ENCODE results near the gene INPP4B. TPM values are rescaled to one million over a fixed set of nuclear protein-coding genes. Genes with fewer than 3 reads are reported as not detected.

INPP4B gene
- total RNA-seq, 2 experiments from 2014 or later: 23.5 to 29.7 TPM

GRCh38 chr4:142596121-142596520 lies 250.0 kb downstream of the INPP4B start:
- H3K36me3 Mint-ChIP-seq: peaks cover 32% of the 10 kb centered on the region
- ATAC-seq (no peak), DNase-seq (no peak)
- peaks cover 2% of the 10 kb centered on the region for H3K9me3 Mint-ChIP-seq (ENCODE audit: low read depth)
- CTCF ChIA-PET: no interaction called here
- H3K4me3 Mint-ChIP-seq: no peak overlapping the region
- no peaks in the 10 kb centered on the region for H3K27me3 Mint-ChIP-seq
- H3K27ac Mint-ChIP-seq: no peak overlapping the region
- H3K4me1 Mint-ChIP-seq: no peaks in the 10 kb centered on the region

DNA sequence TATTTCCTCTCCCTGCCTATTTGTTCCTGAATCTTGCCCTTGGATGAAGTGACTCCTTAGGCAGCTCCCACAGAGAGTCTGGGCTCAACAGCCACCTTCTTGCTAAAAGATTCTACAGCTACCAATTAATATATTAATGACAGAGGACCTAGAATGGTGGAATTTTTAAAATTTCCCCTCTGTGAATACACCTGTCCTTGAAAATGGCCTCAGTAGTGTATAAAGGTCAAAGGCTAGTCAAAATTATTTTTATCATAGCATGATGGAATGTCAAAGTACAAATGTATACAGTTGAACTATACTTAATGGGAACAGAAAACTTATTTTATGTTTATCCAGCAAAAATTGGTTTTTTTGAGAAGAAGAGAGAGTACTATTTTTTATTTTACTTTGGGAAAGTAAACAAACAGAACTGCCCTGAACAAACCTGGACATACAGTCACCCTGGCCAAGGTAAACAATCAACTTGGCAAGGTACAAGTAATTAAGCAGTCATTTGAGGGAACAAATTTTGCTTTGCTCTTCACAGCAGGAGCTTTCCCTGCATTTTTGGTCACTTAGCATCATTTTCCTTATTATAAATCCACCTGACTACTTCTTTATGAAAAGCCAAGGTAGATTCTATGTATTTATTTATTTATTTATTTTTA lies 250.8 kb downstream of the INPP4B start:
- no peak for DNase-seq
- no peak for ATAC-seq
- Mint-ChIP-seq H3K27ac (no peak overlapping the region), H3K36me3 (peaks cover 28% of the 10 kb centered on the region), H3K4me3 (no peak overlapping the region), H3K9me3 (ENCODE audit: low read depth) (no peaks in the 10 kb centered on the region), H3K27me3 (no peaks in the 10 kb centered on the region), H3K4me1 (no peaks in the 10 kb centered on the region)
- CTCF ChIA-PET: no interaction called here

GRCh38 chr4:142585411-142585810 lies 260.7 kb downstream of the INPP4B start:
- DNase-seq (no peak), ATAC-seq (no peak)
- Mint-ChIP-seq H3K27me3 (no peaks in the 10 kb centered on the region), H3K9me3 (ENCODE audit: low read depth) (no peaks in the 10 kb centered on the region), H3K4me3 (no peak overlapping the region), H3K36me3 (peaks cover 19% of the 10 kb centered on the region), H3K27ac (no peak overlapping the region), H3K4me1 (no peaks in the 10 kb centered on the region)
- CTCF ChIA-PET: no interaction called here

DNA sequence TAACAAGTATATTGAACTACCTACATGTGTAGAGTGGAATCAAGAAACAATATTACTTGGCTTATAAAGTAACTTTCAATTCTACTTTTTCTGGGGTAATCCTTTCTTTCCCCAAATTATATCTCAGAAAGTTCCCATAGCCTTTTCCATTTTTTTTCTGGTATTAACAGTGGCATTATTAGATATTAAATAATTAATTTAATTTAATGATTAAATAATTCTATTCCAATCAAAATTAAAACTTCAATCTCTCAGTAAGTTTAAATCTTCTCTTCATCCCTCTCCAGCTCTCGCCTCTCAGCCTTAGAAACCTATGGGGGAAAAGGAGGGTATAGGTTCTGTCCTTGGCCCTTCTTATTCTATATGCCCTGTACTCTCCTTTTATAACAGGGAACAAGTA lies 262.4 kb downstream of the INPP4B start:
- no peak overlapping the region for H3K4me3 Mint-ChIP-seq
- H3K4me1 Mint-ChIP-seq: no peaks in the 10 kb centered on the region
- no peaks in the 10 kb centered on the region for H3K9me3 Mint-ChIP-seq (ENCODE audit: low read depth)
- no peak overlapping the region for H3K27ac Mint-ChIP-seq
- H3K27me3 Mint-ChIP-seq: no peaks in the 10 kb centered on the region
- peaks cover 20% of the 10 kb centered on the region for H3K36me3 Mint-ChIP-seq
- DNase-seq (no peak), ATAC-seq (no peak)
- CTCF ChIA-PET: no interaction called here

GRCh38 chr4:142582340-142582739 lies 263.8 kb downstream of the INPP4B start:
- peaks cover 20% of the 10 kb centered on the region for H3K36me3 Mint-ChIP-seq
- H3K27ac Mint-ChIP-seq: no peak overlapping the region
- H3K4me3 Mint-ChIP-seq: no peak overlapping the region
- H3K4me1 Mint-ChIP-seq: no peaks in the 10 kb centered on the region
- no peaks in the 10 kb centered on the region for H3K27me3 Mint-ChIP-seq
- ATAC-seq (no peak), DNase-seq (no peak)
- H3K9me3 Mint-ChIP-seq (ENCODE audit: low read depth): no peaks in the 10 kb centered on the region
- CTCF ChIA-PET: no interaction called here

- Mint-ChIP-seq H3K4me1 (no peaks in the 10 kb centered on the region), H3K9me3 (ENCODE audit: low read depth) (no peaks in the 10 kb centered on the region), H3K27ac (no peak overlapping the region), H3K27me3 (no peaks in the 10 kb centered on the region), H3K36me3 (peaks cover 20% of the 10 kb centered on the region), H3K4me3 (no peak overlapping the region)
- DNase-seq (no peak), ATAC-seq (no peak)
- CTCF ChIA-PET: no interaction called here
Measured at GRCh38 chr4:142581881-142582280, 264.2 kb downstream of the INPP4B start.

DNA sequence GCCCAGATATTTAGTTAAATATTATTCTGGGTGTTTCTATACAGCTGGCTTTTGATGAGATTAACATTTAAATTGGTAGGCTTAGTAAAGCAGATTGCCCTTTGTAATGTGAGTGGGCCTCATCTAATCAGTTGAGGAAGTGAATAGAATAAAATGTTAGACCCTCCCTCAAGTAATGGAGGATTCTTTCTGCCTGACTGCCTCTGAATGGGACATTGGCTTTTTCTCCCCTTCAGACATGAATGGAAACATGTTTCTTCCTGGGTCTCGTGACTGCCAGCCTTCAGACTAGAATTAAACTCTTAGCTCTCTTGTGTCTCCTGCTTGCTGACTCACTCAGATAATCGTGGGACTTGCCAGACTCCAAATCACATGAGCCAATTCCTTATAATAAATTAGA lies 266.7 kb downstream of the INPP4B start:
- Mint-ChIP-seq H3K36me3 (peaks cover 7% of the 10 kb centered on the region), H3K4me1 (peaks cover 3% of the 10 kb centered on the region), H3K9me3 (ENCODE audit: low read depth) (no peaks in the 10 kb centered on the region), H3K27ac (no peak overlapping the region), H3K4me3 (no peak overlapping the region), H3K27me3 (no peaks in the 10 kb centered on the region)
- ATAC-seq (no peak), DNase-seq (no peak)
- CTCF ChIA-PET: no interaction called here

GRCh38 chr4:142574306-142574705 lies 271.8 kb downstream of the INPP4B start:
- no peaks in the 10 kb centered on the region for H3K9me3 Mint-ChIP-seq (ENCODE audit: low read depth)
- ATAC-seq: peak; percentile 47
- H3K4me1 Mint-ChIP-seq: peaks cover 19% of the 10 kb centered on the region
- CTCF ChIA-PET: no interaction called here
- no peak overlapping the region for H3K4me3 Mint-ChIP-seq
- no peak for DNase-seq
- peaks cover 7% of the 10 kb centered on the region for H3K36me3 Mint-ChIP-seq
- peak overlapping the region; percentile 9 for H3K27ac Mint-ChIP-seq
- no peaks in the 10 kb centered on the region for H3K27me3 Mint-ChIP-seq

- H3K27me3 Mint-ChIP-seq: no peaks in the 10 kb centered on the region
- no peak overlapping the region for H3K27ac Mint-ChIP-seq
- DNase-seq (no peak), ATAC-seq (no peak)
- peaks cover 3% of the 10 kb centered on the region for H3K36me3 Mint-ChIP-seq
- H3K4me1 Mint-ChIP-seq: peaks cover 25% of the 10 kb centered on the region
- CTCF ChIA-PET: no interaction called here
- no peaks in the 10 kb centered on the region for H3K9me3 Mint-ChIP-seq (ENCODE audit: low read depth)
- H3K4me3 Mint-ChIP-seq: no peak overlapping the region
Measured at GRCh38 chr4:142572071-142572470, 274.0 kb downstream of the INPP4B start.

GRCh38 chr4:142567620-142568451 lies 278.3 kb downstream of the INPP4B start:
- ATAC-seq (peak; percentile 4), DNase-seq (no peak)
- H3K36me3 Mint-ChIP-seq: peaks cover under 1% of the 10 kb centered on the region
- H3K27me3 Mint-ChIP-seq: no peaks in the 10 kb centered on the region
- H3K27ac Mint-ChIP-seq: peak overlapping the region; percentile 85
- peak overlapping the region; percentile 79 for H3K4me3 Mint-ChIP-seq
- no peaks in the 10 kb centered on the region for H3K9me3 Mint-ChIP-seq (ENCODE audit: low read depth)
- CTCF ChIA-PET: interaction anchor here (0.5 to 3.3 kb wide), 9 partner anchors 15 to 285 kb away, joined by 3 to 26 read pairs (median 3); no protein-coding TSS in a partner anchor
- peaks cover 38% of the 10 kb centered on the region for H3K4me1 Mint-ChIP-seq

DNA sequence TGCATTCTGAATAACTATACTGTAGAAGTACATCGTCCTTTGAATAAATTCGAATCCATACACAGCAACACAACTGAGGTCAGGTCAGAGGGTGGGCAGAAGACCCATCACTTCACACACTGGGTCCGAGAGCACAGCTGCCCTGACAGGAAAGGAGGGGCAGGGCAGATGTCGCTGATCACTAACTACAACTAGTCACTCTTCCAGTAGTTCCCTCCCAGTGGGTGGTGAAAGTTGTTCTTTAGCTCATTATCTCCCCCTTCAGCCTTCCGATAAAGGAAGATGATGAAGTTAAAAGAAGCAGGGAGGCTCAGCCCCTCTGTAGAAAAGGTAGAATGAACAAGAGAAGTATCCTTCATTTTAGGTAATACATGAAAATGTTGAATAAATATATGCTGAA lies 278.9 kb downstream of the INPP4B start:
- peaks cover 37% of the 10 kb centered on the region for H3K4me1 Mint-ChIP-seq
- no peaks in the 10 kb centered on the region for H3K27me3 Mint-ChIP-seq
- H3K36me3 Mint-ChIP-seq: no peaks in the 10 kb centered on the region
- DNase-seq (peak; percentile 70), ATAC-seq (peak; percentile 90)
- peak overlapping the region; percentile 90 for H3K27ac Mint-ChIP-seq
- no peaks in the 10 kb centered on the region for H3K9me3 Mint-ChIP-seq (ENCODE audit: low read depth)
- CTCF ChIA-PET: interaction anchor here (0.5 to 3.3 kb wide), 10 partner anchors 15 to 284 kb away, joined by 3 to 26 read pairs (median 3); no protein-coding TSS in a partner anchor
- peak overlapping the region; percentile 79 for H3K4me3 Mint-ChIP-seq

GRCh38 chr4:142566777-142567176 lies 279.3 kb downstream of the INPP4B start:
- Mint-ChIP-seq H3K4me3 (peak overlapping the region; percentile 79), H3K9me3 (ENCODE audit: low read depth) (no peaks in the 10 kb centered on the region), H3K27ac (peak overlapping the region; percentile 90), H3K27me3 (no peaks in the 10 kb centered on the region), H3K4me1 (peaks cover 33% of the 10 kb centered on the region), H3K36me3 (no peaks in the 10 kb centered on the region)
- DNase-seq (no peak), ATAC-seq (peak; percentile 56)
- CTCF ChIA-PET: interaction anchor here (1.1 to 3.3 kb wide), 7 partner anchors 14 to 215 kb away, joined by 3 to 26 read pairs (median 3); no protein-coding TSS in a partner anchor

DNA sequence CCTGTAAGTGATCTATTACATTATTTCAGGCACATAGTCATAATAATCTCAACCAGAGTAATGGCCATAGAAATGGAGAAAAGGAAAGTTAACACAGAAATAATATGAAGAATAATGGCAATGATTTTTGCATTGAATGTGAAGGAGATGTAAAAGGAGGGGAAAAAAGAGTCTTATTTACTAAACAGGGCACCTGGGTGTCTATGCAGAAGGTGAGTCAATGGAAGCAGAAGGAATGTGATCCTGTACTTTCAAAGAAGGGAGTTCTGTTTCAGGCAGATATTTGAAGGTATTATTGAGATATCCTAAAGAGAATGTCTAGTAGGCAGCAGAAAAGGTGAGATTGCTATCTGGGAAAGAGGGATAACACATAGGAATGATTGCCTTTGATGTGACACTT lies 279.9 kb downstream of the INPP4B start:
- Mint-ChIP-seq H3K27me3 (no peaks in the 10 kb centered on the region), H3K27ac (peak overlapping the region; percentile 90), H3K4me1 (peaks cover 33% of the 10 kb centered on the region), H3K36me3 (no peaks in the 10 kb centered on the region), H3K9me3 (ENCODE audit: low read depth) (no peaks in the 10 kb centered on the region), H3K4me3 (peak overlapping the region; percentile 79)
- ATAC-seq (no peak), DNase-seq (no peak)
- CTCF ChIA-PET: interaction anchor here (1.4 to 3.3 kb wide), 2 partner anchors 127 to 211 kb away, joined by 3 to 26 read pairs; no protein-coding TSS in a partner anchor

GRCh38 chr4:142565771-142566170 lies 280.3 kb downstream of the INPP4B start:
- Mint-ChIP-seq H3K9me3 (ENCODE audit: low read depth) (no peaks in the 10 kb centered on the region), H3K27ac (peak overlapping the region; percentile 90), H3K4me3 (peak overlapping the region; percentile 79), H3K4me1 (peaks cover 31% of the 10 kb centered on the region), H3K36me3 (no peaks in the 10 kb centered on the region), H3K27me3 (no peaks in the 10 kb centered on the region)
- CTCF ChIA-PET: interaction anchor here (1.4 to 3.3 kb wide), 2 partner anchors 128 to 211 kb away, joined by 3 to 26 read pairs; no protein-coding TSS in a partner anchor
- DNase-seq (no peak), ATAC-seq (peak; percentile 72)

All from activated CD8-positive, alpha-beta memory T cell treated with anti-CD3 and anti-CD28 coated beads, Interleukin-2, amount 10 ng/mL, durations not matched to agents 7 days and 5 days (primary cell).